Panc1 (cell line): Measurements from ENCODE around the gene LITAFD.

Experiments used
- CTCF ChIP-seq: fragments of 450-650 bp; IDR thresholded peaks from 2 replicates; pipeline ENCODE4 v1.5.1; 2017; ENCODE audit warnings: mild to moderate bottlenecking
- SIN3A ChIP-seq: IDR thresholded peaks from 2 replicates; pipeline ENCODE4 v1.6.1; 2012; ENCODE audit warnings: low read depth, mild to moderate bottlenecking, low read length, moderate library complexity, borderline replicate concordance; ENCODE audit not compliant: insufficient read depth

- TF ChIP-seq CTCF (no peak), SIN3A (no peak)
Measured at GRCh38 chr16:8847623-8848022, 34.5 kb upstream of the LITAFD start.
